HepG2 (cell line): ENCODE measurements around the gene ZNF134. TPM values are rescaled to one million over a fixed set of nuclear protein-coding genes. Genes with fewer than 3 reads are reported as not detected.

Experiments
- ARNT2 ChIP-seq: sonication (generic); formaldehyde crosslinking; IDR thresholded peaks from 2 replicates; pipeline ENCODE4 v1.8.0; 2022; ENCODE audit warnings: mild to moderate bottlenecking, low read depth, missing genetic modification reagents, moderate library complexity
- ATRX ChIP-seq: sonication (generic); formaldehyde crosslinking; IDR thresholded peaks from 2 replicates; pipeline ENCODE4 v1.4.0; 2020; ENCODE audit warnings: missing genetic modification reagents, borderline replicate concordance
- ISL2 ChIP-seq: sonication (generic); formaldehyde crosslinking; IDR thresholded peaks from 2 replicates; pipeline ENCODE4 v1.5.0; 2020; ENCODE audit warnings: missing genetic modification reagents
- JARID2 ChIP-seq: sonication (generic); formaldehyde crosslinking; IDR thresholded peaks from 2 replicates; pipeline ENCODE4 v1.8.1; 2023; ENCODE audit warnings: missing genetic modification reagents, inconsistent platforms; ENCODE audit not compliant: insufficient replicate concordance
- KAT8 ChIP-seq: IDR thresholded peaks from 2 replicates; pipeline ENCODE4 v1.6.1; 2016; ENCODE audit warnings: missing genetic modification reagents, missing compliant biosample characterization
- KDM5A ChIP-seq: fragments of 200-600 bp; sonication (generic); IDR thresholded peaks from 2 replicates; pipeline ENCODE4 v1.7.0; 2018; ENCODE audit warnings: antibody characterized with exemption, mild to moderate bottlenecking, low read length, borderline replicate concordance
- KMT2A ChIP-seq: sonication (generic); formaldehyde crosslinking; IDR thresholded peaks from 2 replicates; pipeline ENCODE4 v1.4.0; 2020; ENCODE audit warnings: missing genetic modification reagents
- KMT2B ChIP-seq: IDR thresholded peaks from 2 replicates; pipeline ENCODE4 v1.6.1; 2016; ENCODE audit warnings: missing genetic modification reagents, missing compliant biosample characterization
- MEIS1 ChIP-seq: sonication (generic); formaldehyde crosslinking; IDR thresholded peaks from 2 replicates; pipeline ENCODE4 v1.9.0; 2021; ENCODE audit warnings: mild to moderate bottlenecking, missing genetic modification reagents, moderate library complexity, borderline replicate concordance
- MIXL1 ChIP-seq: IDR thresholded peaks from 2 replicates; pipeline ENCODE4 v1.6.1; 2016
- TBX2 ChIP-seq: sonication (generic); formaldehyde crosslinking; IDR thresholded peaks from 2 replicates; pipeline ENCODE4 v1.5.0; 2020; ENCODE audit warnings: missing genetic modification reagents, mild to moderate bottlenecking, borderline replicate concordance
- U2AF1 ChIP-seq: fragments of 200-400 bp; formaldehyde crosslinking; optimal IDR thresholded peaks from 2 replicates; pipeline ENCODE3; 2017; ENCODE audit warnings: mild to moderate bottlenecking, low read depth, low read length
- ZNF124 ChIP-seq: sonication (generic); formaldehyde crosslinking; IDR thresholded peaks from 2 replicates; pipeline ENCODE4 v1.4.0; 2020; ENCODE audit warnings: missing genetic modification reagents
- ZNF225 ChIP-seq: sonication (generic); formaldehyde crosslinking; IDR thresholded peaks from 2 replicates; pipeline ENCODE4 v1.4.0; 2020; ENCODE audit warnings: mild to moderate bottlenecking, missing genetic modification reagents
- ZNF556 ChIP-seq: sonication (generic); formaldehyde crosslinking; IDR thresholded peaks from 2 replicates; pipeline ENCODE4 v1.4.0; 2020; ENCODE audit warnings: mild to moderate bottlenecking, missing genetic modification reagents, borderline replicate concordance
- ZNF607 ChIP-seq: sonication (generic); formaldehyde crosslinking; IDR thresholded peaks from 2 replicates; pipeline ENCODE4 v1.5.1; 2020; ENCODE audit warnings: missing genetic modification reagents, mild to moderate bottlenecking, borderline replicate concordance
- polyA plus RNA-seq, 8 experiments: library from polyadenylated mRNA; depleted of rRNA in 3 of 8; stranded (reverse) in 7 of 8; unstranded in 1 of 8; fragments of >200 nt; fragmentation: Illumina TruSeq in 4 of 8; extraction: Trizol in 4 of 8; gene quantifications; 2 replicates each; pipeline versions ENCODE4 v1.2.1 to v1.2.3, GENCODE V29; 2011 to 2016; ENCODE audit warnings: low read depth in 4 of 8, missing spikeins in 1 of 8, mixed read lengths in 1 of 8; ENCODE audit not compliant: insufficient read depth in 1 of 8
- total RNA-seq, 5 experiments: library from RNA; depleted of rRNA; stranded (reverse); fragments of >200 nt; fragmentation: Illumina TruSeq; extraction: Trizol; gene quantifications; 2 replicates each; pipeline ENCODE4 v1.2.3, GENCODE V29; 2016; ENCODE audit warnings: low read depth in 1 of 5
- TF ChIP-seq, protein P1 (sequence below): sonication (generic); formaldehyde crosslinking; IDR thresholded peaks from 2 replicates; pipeline ENCODE4 v1.4.0; 2020; ENCODE audit warnings: mild to moderate bottlenecking, missing genetic modification reagents, borderline replicate concordance
- TF ChIP-seq, protein P2 (sequence below): IDR thresholded peaks from 2 replicates; pipeline ENCODE4 v1.6.1; 2016; ENCODE audit warnings: missing compliant biosample characterization, missing genetic modification reagents, borderline replicate concordance
- TF ChIP-seq, protein P3 (sequence below): IDR thresholded peaks from 2 replicates; pipeline ENCODE4 v1.6.1; 2016; ENCODE audit warnings: low read depth, borderline replicate concordance
- TF ChIP-seq, protein P4 (sequence below): sonication (generic); formaldehyde crosslinking; IDR thresholded peaks from 2 replicates; pipeline ENCODE4 v1.4.0; 2020; ENCODE audit warnings: low read depth, mild to moderate bottlenecking, missing genetic modification reagents

ZNF134 gene
- total and polyA plus RNA-seq, 2 of the 13 experiments (the other 11 are each of a cell fraction or from before 2014, with no cell fraction given), result 6.8 to 17.1 TPM

DNA sequence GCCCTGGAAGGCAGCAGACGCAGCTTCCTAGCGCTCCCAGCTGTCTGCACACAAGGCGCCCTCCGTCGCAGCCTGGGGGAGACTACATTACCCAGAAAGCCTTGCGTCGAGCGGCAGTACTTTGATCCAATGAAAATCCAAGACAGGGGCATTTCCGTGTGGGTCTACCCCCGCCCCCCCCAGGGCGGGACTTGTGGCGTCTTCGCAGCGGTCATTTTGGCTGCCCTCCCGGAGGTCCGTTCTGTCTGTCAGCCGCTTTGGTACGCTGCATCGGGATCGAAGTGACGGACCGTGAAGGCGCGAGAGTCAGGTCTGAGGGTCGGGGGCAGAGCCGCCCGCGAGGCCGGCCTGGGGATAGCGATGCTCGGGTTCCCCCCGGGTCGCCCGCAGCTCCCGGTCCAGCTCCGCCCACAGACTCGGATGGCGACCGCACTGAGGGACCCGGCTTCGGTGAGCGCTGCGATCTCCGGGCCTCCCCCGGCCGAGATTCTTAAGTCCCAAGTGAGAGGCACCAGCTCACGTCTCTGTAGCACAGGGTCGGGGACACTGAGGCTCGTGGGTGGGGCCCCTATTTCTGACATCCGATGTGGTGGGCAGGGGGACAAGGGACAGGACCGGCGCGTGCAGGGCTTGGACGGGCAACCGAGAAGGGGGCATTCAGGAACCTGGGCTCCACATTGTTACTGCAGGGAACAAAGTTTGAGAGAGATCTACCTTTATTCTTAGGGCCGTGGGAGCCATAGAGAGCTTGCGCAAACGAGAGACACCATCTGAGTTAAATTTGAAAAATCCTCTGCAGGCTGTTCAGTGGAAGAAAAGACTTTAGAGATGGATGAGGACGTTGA, 19.2 kb downstream of the ZNF134 start, which contains the start of gene ZNF211 (continued):
- TF ChIP-seq, protein P1, sequence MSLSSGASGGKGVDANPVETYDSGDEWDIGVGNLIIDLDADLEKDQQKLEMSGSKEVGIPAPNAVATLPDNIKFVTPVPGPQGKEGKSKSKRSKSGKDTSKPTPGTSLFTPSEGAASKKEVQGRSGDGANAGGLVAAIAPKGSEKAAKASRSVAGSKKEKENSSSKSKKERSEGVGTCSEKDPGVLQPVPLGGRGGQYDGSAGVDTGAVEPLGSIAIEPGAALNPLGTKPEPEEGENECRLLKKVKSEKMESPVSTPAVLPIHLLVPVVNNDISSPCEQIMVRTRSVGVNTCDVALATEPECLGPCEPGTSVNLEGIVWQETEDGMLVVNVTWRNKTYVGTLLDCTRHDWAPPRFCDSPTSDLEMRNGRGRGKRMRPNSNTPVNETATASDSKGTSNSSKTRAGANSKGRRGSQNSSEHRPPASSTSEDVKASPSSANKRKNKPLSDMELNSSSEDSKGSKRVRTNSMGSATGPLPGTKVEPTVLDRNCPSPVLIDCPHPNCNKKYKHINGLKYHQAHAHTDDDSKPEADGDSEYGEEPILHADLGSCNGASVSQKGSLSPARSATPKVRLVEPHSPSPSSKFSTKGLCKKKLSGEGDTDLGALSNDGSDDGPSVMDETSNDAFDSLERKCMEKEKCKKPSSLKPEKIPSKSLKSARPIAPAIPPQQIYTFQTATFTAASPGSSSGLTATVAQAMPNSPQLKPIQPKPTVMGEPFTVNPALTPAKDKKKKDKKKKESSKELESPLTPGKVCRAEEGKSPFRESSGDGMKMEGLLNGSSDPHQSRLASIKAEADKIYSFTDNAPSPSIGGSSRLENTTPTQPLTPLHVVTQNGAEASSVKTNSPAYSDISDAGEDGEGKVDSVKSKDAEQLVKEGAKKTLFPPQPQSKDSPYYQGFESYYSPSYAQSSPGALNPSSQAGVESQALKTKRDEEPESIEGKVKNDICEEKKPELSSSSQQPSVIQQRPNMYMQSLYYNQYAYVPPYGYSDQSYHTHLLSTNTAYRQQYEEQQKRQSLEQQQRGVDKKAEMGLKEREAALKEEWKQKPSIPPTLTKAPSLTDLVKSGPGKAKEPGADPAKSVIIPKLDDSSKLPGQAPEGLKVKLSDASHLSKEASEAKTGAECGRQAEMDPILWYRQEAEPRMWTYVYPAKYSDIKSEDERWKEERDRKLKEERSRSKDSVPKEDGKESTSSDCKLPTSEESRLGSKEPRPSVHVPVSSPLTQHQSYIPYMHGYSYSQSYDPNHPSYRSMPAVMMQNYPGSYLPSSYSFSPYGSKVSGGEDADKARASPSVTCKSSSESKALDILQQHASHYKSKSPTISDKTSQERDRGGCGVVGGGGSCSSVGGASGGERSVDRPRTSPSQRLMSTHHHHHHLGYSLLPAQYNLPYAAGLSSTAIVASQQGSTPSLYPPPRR (CRISPR knock-in tag), result peak; percentile 46; the same call in 1 of the 2 replicates
- TF ChIP-seq U2AF1 (no peak), TBX2 (CRISPR knock-in tag) (peak; percentile 42), KMT2A (CRISPR knock-in tag) (peak; percentile 89), ZNF225 (CRISPR knock-in tag) (0 out of 2 replicates have a peak, but pooled peaks have one; percentile 59), ARNT2 (CRISPR knock-in tag) (peak; percentile 83), ZNF607 (0 out of 2 replicates have a peak, but pooled peaks have one; percentile 20), ZNF124 (CRISPR knock-in tag) (0 out of 2 replicates have a peak, but pooled peaks have one; percentile 47), ZNF556 (CRISPR knock-in tag) (peak; percentile 57; the same call in 1 of the 2 replicates), KDM5A (peak; percentile 87; the same call in 1 of the 2 replicates), KMT2B (CRISPR knock-in tag) (peak; percentile 96), MIXL1 (CRISPR knock-in tag) (peak; percentile 71; the same call in 1 of the 2 replicates), ISL2 (CRISPR knock-in tag) (peak; percentile 57), KAT8 (CRISPR knock-in tag) (peak; percentile 81), ATRX (no peak), MEIS1 (CRISPR knock-in tag) (no peak), JARID2 (peak; percentile 64)
- TF ChIP-seq, protein P2, sequence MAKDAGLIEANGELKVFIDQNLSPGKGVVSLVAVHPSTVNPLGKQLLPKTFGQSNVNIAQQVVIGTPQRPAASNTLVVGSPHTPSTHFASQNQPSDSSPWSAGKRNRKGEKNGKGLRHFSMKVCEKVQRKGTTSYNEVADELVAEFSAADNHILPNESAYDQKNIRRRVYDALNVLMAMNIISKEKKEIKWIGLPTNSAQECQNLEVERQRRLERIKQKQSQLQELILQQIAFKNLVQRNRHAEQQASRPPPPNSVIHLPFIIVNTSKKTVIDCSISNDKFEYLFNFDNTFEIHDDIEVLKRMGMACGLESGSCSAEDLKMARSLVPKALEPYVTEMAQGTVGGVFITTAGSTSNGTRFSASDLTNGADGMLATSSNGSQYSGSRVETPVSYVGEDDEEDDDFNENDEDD, result peak; percentile 64; the same call in 1 of the 2 replicates
- TF ChIP-seq, protein P3, sequence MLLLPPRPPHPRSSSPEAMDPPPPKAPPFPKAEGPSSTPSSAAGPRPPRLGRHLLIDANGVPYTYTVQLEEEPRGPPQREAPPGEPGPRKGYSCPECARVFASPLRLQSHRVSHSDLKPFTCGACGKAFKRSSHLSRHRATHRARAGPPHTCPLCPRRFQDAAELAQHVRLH, result 0 out of 2 replicates have a peak, but pooled peaks have one; percentile 71
- TF ChIP-seq, protein P4, sequence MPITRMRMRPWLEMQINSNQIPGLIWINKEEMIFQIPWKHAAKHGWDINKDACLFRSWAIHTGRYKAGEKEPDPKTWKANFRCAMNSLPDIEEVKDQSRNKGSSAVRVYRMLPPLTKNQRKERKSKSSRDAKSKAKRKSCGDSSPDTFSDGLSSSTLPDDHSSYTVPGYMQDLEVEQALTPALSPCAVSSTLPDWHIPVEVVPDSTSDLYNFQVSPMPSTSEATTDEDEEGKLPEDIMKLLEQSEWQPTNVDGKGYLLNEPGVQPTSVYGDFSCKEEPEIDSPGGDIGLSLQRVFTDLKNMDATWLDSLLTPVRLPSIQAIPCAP, result no peak
